NK-92 (cell line): ENCODE measurements around the gene WDR72.
"Not testable (repeated sequence)": the region's sequence is repeated elsewhere in the genome, so short reads cannot be mapped to it uniquely, and the experiment has no call there.

ENCODE experiments used
- DNase-seq: peaks from one replicate; lab custom pipeline; 2025; ENCODE audit not compliant: unreplicated experiment; lab: John Stamatoyannopoulos, UW

The WDR72 gene

DNA sequence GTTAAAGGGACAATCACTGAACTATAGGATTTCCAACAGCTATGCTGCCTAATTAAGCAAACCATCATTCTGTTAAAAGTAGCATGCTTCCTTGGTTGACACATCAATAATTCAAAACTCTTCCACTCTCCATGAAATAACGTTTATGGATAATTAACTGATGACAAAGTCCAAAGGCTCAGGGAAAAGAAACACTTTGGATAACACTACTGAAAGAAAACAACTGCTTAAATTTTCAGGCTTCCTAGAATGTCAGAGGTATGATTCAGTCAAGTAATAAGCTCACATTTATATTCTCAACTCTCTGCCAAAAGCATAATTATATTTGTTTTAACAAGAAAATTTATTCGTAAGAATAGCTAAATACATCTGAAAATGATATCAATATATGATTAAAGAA is 49.6 kb downstream of the WDR72 start:
- DNase-seq = no peak

DNA sequence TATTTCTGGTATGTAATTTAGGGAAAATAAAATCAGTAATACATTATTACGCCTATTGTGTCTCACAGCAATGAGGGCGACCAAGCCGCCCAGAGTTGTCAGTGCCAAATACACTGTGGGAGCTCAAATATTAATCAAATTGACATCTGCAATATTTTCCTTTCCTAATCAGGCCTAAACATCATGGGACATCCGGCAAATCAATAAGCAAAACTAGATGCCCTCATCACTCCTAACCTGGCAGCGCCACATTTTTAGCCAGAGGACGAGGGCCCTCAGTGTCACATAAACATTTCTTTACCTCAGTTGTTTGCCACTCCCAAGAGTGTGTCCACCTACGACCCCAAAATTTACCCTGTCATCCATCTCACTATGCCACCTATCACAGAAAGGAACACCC is 64.1 kb downstream of the WDR72 start:
- no peak for DNase-seq

GRCh38 chr15:53694476-53694874 is 65.0 kb downstream of the WDR72 start:
- DNase-seq = no peak

DNA sequence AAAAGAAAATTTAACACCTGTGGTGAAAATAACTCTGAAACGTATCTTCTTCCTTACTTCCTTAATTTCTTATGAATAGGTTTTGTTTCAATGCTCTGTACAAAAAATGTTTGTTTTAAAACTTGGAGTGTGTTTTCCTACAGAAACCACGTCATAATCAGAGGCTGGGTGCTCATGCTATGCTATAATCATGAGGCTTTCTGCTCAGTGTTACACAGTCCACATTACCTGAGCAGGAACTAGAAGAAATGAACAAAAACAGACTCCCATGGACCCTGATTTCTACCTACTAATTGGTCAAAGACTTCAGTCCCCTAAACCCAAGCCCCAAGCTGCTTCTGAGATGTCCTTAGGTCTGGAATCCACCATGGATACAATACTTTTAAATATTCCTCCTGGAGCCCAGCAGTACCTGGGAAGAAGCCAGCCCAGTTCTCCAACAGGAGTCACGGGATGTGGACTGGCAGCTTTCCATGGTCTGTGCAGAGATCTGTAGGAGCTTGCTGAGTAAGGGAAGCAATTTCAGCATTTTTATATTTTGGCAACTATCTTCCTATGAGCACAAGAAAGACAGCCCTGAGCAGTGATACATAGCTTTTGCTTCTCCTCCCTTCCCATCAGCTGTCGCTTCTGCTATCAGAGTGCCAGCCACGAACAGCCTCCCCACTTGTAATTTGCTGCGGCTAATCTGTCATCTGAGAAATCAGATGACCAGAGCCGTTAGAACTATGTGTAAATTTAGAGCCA is 65.6 kb downstream of the WDR72 start:
- no peak for DNase-seq

- not testable (repeated sequence) for DNase-seq
These were observed 75.3 kb downstream of the WDR72 start for GRCh38 chr15:53684162-53684561.

- DNase-seq = no peak
These were observed 78.4 kb downstream of the WDR72 start for GRCh38 chr15:53681056-53681455.

DNA sequence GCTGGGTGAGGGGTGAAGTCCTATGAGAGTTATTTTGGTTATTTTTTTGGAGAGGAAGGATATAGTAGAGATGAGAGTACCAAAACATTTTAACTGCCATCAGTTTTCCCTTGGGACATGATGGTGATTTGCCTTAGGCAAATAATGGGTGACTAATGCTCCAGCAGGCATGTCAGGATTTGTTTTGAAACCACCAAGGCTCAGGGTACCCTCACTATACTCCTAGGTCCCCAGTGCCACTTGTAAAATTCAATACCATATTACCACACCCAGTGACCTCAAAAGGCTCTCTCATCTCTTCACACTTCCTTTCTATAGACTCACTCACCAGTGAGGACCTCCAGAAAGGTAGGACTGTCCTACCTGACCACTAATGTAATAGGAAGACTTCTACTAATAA is 83.6 kb downstream of the WDR72 start:
- no peak for DNase-seq

DNA sequence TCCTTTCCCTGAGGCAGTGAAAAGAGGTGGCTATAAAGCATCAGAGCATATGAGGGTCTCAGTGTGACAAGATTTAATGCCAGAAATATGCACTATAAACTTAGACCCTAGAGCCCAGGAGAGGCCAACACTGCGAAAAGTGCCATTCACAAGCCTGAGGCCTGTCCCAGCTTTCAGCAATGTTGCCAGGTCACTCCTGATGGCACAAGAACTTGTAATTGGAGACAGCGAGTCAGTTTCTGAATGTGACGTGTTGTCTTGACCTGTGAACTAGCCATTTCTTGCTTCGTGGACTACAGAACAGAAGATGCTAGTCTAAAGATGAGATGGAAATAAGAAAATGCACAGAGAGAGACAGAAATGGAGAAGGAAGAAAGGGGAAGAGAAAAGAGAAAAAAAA is 87.9 kb downstream of the WDR72 start:
- DNase-seq = no peak

DNA sequence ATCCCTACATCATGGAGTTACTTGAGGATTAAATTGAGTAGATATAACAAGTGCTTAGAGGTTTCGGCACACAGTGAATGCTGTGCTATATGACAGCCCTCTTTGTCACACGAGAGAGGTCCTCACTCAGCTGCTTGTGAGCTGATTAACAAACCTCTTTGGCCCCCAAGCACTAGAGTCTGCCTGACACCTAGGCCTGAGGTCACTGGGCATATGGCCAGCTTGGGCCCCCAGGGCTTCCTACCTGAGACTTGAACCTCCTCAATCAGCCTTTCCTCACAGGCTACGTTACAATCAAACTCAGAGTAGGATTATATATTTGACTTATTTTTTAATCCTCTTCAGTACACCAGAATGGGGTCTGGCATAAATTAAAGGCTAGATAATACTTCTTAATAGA is 88.8 kb downstream of the WDR72 start:
- DNase-seq = no peak

- no peak for DNase-seq
These were observed 93.5 kb downstream of the WDR72 start for GRCh38 chr15:53665930-53666329.

GRCh38 chr15:53658827-53659555 is 100.5 kb downstream of the WDR72 start:
- DNase-seq = no peak

GRCh38 chr15:53658255-53658654 is 101.2 kb downstream of the WDR72 start:
- no peak for DNase-seq

DNA sequence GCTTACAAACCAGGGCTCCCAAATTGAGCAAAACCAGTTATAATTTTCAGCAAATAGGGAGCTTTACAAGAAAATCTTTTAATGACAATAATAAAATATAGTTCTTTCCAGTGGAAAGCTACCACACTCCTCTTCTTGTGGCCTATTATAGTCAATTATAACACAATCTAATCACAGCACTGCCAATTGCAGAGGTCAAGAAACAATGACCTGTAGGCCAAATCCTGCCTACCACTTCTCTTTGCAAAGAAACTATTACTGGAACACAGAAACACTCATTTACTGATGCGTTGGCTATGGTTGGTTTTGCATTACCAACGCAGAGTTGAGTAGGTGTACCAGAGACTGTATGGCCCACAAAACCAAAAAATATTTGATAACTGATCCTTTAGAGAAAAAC is 110.5 kb downstream of the WDR72 start:
- DNase-seq = no peak

DNA sequence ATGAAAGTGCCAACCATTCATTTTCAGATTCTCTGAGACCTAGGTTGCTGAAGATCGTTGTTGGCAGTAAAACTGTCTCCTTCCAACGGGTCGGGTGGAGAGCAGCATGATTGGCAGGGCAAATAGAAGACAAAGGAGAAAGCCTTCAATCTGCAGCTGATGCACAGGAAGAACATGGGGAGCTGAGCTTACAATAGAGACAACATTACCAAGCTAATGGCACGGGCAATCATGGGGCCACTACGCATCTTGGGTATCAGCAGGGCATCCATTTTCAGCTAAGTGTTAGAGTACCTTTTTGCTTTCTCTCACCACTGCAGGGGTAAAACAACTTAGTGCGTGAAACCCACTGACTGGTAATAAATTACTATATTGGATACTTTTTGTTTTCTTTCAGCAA is 114.8 kb downstream of the WDR72 start:
- DNase-seq = no peak

- DNase-seq = no peak
These were observed 124.9 kb downstream of the WDR72 start for GRCh38 chr15:53634517-53635106.

DNA sequence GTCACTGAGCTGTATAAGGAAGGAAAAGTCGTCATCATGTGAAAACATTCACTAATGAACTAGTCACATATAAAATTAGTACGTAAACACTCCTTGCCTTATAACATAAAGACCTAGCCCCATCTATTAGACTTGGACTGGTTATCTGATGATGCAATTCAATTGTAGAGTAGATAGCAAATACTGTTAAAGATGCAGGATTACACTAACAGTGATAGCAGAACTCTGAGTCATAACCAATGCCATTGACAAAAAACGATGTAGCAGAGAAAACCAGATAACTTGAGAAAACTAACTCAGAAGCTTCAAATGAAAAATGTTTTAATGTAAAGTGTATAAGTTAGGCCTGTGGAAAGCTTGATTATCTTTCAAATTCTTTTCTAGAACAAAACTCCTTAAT is 132.2 kb downstream of the WDR72 start:
- no peak for DNase-seq

- DNase-seq = no peak
These were observed 133.3 kb downstream of the WDR72 start for GRCh38 chr15:53625962-53626845.

DNA sequence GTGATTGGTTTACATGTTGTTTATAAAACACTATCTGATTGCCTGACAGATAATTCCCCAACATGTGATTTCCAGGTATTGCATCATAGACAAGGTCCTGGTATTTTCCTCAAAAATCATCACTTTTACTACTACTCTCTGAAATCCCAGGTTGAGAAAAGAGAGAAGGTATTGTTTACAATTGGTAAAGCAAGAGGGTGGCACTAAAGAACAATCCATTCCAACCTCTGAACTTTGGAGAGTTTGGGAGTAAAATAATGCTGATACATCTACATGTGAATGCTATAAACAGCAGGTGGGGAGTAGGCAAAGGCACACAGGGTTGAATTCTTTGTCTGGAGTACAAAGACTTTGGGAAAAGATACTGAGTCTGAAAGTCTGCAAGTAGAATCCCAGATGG is 134.2 kb downstream of the WDR72 start:
- DNase-seq = no peak

GRCh38 chr15:53618461-53618860 is 141.0 kb downstream of the WDR72 start:
- DNase-seq = no peak

GRCh38 chr15:53611145-53611920 is 148.1 kb downstream of the WDR72 start:
- no peak for DNase-seq

- no peak for DNase-seq
These were observed 168.4 kb downstream of the WDR72 start for GRCh38 chr15:53591041-53591440.
